MM.1S (cell line): ENCODE measurements around the gene SEPTIN8.

Source experiments
- CTCF ChIP-seq: fragments of 300-600 bp; sonication (generic); IDR thresholded peaks from 2 replicates; pipeline ENCODE4 v1.5.1; 2016; ENCODE audit warnings: antibody characterized with exemption, low read length, mixed read lengths
- EZH2 ChIP-seq: fragments of 300-600 bp; sonication (generic); optimal IDR thresholded peaks from 2 replicates; pipeline ENCODE3; 2017; ENCODE audit warnings: low read depth, mild to moderate bottlenecking, antibody characterized with exemption, low read length, mixed read lengths

- TF ChIP-seq CTCF (no peak), EZH2 (no peak)
These were observed 44.3 kb upstream of the SEPTIN8 start for GRCh38 chr5:132821350-132821749.
